A673 (cell line): ENCODE measurements around the gene PIF1. TPM values are rescaled to one million over a fixed set of nuclear protein-coding genes. Genes with fewer than 3 reads are reported as not detected.

Experiments
- BruUV-seq: library from RNA; stranded (reverse); fragments of 400-500 nt; replicated peaks from 2 replicates; lab custom pipeline; 2021; lab: Mats Ljungman, UMichigan
- CTCF ChIA-PET: fragments of 300-600 bp; sonication (Branson Sonifier 250); formaldehyde crosslinking; loops from one replicate; lab custom pipeline; 2022; ENCODE audit warnings: antibody characterized with exemption; lab: Charles Lee
- POLR2A ChIA-PET: fragments of 300-600 bp; sonication (Branson Sonifier 250); formaldehyde crosslinking; loops from one replicate; lab custom pipeline; 2022; ENCODE audit warnings: antibody characterized with exemption; ENCODE audit not compliant: low non-redundant PET; lab: Charles Lee
- DNase-seq: peaks from one replicate; pipeline ENCODE4 v3.0.0-alpha.2; 2015; ENCODE audit warnings: low spot score
- H3K27ac ChIP-seq: fragments of 200-600 bp; sonication (generic); 2 replicates; pipeline ENCODE4 v1.5.1; 2016; ENCODE audit warnings: mixed run types, low read depth, mild to moderate bottlenecking, mixed read lengths, antibody characterized with exemption, low read length; ENCODE audit not compliant: poor library complexity, severe bottlenecking
- H3K27me3 ChIP-seq: fragments of 200-600 bp; sonication (generic); replicated peaks from 2 replicates; pipeline ENCODE4 v1.6.1; 2017; ENCODE audit warnings: mixed run types, low read depth, mild to moderate bottlenecking, mixed read lengths, antibody characterized with exemption, low read length; ENCODE audit not compliant: insufficient read depth, poor library complexity
- H3K36me3 ChIP-seq: fragments of 200-600 bp; sonication (generic); 2 replicates; pipeline ENCODE4 v1.6.1; 2016; ENCODE audit warnings: mixed run types, mild to moderate bottlenecking, mixed read lengths, antibody characterized with exemption, low read length; ENCODE audit not compliant: insufficient read depth, poor library complexity, severe bottlenecking
- H3K4me1 ChIP-seq: fragments of 200-600 bp; sonication (generic); 2 replicates; pipeline ENCODE4 v1.6.1; 2017; ENCODE audit warnings: mixed run types, mild to moderate bottlenecking, mixed read lengths, antibody characterized with exemption, low read length; ENCODE audit not compliant: insufficient read depth, poor library complexity, severe bottlenecking
- H3K4me3 ChIP-seq: fragments of 200-600 bp; sonication (generic); 2 replicates; pipeline ENCODE4 v1.5.1; 2016; ENCODE audit warnings: low read depth, mixed run types, mild to moderate bottlenecking, mixed read lengths, low read length; ENCODE audit not compliant: poor library complexity, severe bottlenecking
- H3K9me3 ChIP-seq: fragments of 200-600 bp; sonication (generic); 2 replicates; pipeline ENCODE4 v1.6.1; 2016; ENCODE audit warnings: mixed run types, low read depth, mild to moderate bottlenecking, mixed read lengths, antibody characterized with exemption, low read length; ENCODE audit not compliant: poor library complexity, severe bottlenecking
- EZH2 ChIP-seq: fragments of 200-600 bp; sonication (generic); IDR thresholded peaks from 2 replicates; pipeline ENCODE4 v1.6.1; 2017; ENCODE audit warnings: borderline replicate concordance, low read depth, mild to moderate bottlenecking, mixed read lengths, antibody characterized with exemption, low read length; ENCODE audit not compliant: poor library complexity, severe bottlenecking
- intact Hi-C: fragments of 100-400 bp; cut with micrococcal nuclease; formaldehyde crosslinking; loops from one replicate; pipeline ENCODE4 v1.10.0; 2022; ENCODE audit not compliant: unreplicated experiment
- total RNA-seq: library from RNA; stranded (reverse); gene quantifications from 2 replicates; pipeline ENCODE4 v1.2.3, GENCODE V29; 2021
- TF ChIP-seq, protein P1 (sequence below): fragments of 300-800, 200-600 bp; sonication (generic); conservative IDR thresholded peaks from 2 replicates; pipeline ENCODE4 v1.5.1; 2017; ENCODE audit warnings: low read depth, mild to moderate bottlenecking, antibody characterized with exemption, low read length, moderate library complexity, mixed read lengths

PIF1 gene
- total RNA-seq, 1 experiment from 2014 or later, result 65.7 TPM

DNA sequence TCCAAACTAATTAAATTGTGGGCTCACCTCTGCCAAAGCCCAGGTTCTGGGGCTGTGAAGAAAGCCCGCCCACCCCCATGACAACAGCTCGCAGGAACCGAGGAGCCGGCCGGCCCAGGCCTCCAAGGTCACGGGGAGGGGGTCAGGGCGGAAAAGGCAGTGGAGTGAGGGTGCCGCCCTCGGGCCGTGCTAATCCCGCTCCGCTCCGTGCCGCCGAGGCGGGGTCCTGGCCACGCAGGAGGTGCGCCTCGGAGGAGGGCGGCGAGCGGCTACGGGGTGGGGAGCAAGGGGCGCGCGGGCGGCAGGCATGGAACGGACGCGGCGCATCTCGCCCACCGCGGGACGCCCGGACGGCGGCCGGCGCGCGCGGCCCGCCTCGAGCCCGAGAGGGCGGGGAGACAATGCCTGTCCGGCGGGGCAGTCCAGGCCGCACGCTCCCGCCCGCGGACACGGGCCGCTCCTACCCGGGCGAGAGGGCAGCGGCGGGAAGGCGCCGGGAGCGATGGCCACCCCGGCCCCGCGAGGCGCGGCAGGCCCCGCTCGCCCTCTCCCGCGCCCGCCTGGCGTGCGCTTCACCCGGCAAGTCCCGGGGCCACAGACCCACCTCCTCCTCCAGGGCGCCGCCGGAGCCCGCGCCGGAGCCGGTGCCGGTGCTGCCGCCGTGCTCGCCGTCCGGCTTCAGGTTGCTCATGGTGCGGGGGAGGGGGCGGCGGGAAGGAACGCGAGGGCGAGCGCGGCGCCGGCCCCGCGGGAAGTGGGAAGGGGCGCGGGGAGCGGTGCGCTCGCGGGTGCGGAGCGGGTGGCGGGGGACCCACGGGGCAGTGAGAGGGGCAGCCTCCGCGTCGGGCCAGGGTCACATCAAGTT is 50.6 kb downstream of the PIF1 start:
- TF ChIP-seq, protein P1, sequence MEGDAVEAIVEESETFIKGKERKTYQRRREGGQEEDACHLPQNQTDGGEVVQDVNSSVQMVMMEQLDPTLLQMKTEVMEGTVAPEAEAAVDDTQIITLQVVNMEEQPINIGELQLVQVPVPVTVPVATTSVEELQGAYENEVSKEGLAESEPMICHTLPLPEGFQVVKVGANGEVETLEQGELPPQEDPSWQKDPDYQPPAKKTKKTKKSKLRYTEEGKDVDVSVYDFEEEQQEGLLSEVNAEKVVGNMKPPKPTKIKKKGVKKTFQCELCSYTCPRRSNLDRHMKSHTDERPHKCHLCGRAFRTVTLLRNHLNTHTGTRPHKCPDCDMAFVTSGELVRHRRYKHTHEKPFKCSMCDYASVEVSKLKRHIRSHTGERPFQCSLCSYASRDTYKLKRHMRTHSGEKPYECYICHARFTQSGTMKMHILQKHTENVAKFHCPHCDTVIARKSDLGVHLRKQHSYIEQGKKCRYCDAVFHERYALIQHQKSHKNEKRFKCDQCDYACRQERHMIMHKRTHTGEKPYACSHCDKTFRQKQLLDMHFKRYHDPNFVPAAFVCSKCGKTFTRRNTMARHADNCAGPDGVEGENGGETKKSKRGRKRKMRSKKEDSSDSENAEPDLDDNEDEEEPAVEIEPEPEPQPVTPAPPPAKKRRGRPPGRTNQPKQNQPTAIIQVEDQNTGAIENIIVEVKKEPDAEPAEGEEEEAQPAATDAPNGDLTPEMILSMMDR, result no peak
- no peak for TF ChIP-seq EZH2
- Histone ChIP-seq H3K9me3 (no peaks in the 10 kb centered on the region), H3K27me3 (peaks cover 6% of the 10 kb centered on the region), H3K36me3 (no peaks in the 10 kb centered on the region), H3K4me1 (peaks cover 7% of the 10 kb centered on the region), H3K4me3 (peak overlapping the region; percentile 79), H3K27ac (no peak overlapping the region)
- intact Hi-C loops, result no loop called here
- ChIA-PET CTCF (no interaction called here), POLR2A (no interaction called here)
- no peak for DNase-seq
- no TSS peak for BruUV-seq

DNA sequence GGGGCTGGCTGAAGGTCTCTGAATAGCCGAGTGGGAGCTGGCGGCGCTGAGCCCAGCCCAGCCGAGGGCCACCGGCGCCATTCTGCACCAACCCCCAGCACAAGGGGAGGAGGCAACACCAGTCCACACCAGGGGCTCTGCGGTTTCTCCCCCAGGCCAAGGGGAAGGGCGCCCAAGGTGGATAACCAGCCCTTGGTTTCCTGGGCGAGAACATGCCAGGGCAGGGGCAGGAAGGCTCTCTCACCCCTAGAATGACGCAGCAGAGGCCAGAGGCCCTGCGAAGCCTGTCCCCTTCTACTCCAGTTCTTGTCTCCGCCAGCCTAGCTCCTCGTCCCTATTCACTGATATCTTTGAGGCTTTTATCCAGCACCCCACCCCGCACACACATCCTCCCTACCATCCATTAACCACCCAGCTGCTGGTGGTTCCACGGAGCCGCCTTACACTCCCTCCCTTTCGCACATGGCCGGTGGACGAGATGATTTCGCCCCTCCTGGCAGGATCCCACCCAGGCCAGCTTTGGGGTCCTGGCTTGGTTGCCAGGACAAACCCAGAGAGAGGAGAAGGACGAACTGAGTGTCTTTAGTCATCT is 51.3 kb downstream of the PIF1 start:
- no TSS peak for BruUV-seq
- no peak for DNase-seq
- no peaks in the 10 kb centered on the region for H3K9me3 ChIP-seq
- H3K4me1 ChIP-seq, result peaks cover 7% of the 10 kb centered on the region
- H3K27ac ChIP-seq, result no peak overlapping the region
- no peaks in the 10 kb centered on the region for H3K36me3 ChIP-seq
- TF ChIP-seq, protein P1, result no peak
- TF ChIP-seq EZH2, result no peak
- intact Hi-C loops, result no loop called here
- ChIA-PET POLR2A (no interaction called here), CTCF (no interaction called here)
- no peak overlapping the region for H3K4me3 ChIP-seq
- peaks cover 6% of the 10 kb centered on the region for H3K27me3 ChIP-seq

DNA sequence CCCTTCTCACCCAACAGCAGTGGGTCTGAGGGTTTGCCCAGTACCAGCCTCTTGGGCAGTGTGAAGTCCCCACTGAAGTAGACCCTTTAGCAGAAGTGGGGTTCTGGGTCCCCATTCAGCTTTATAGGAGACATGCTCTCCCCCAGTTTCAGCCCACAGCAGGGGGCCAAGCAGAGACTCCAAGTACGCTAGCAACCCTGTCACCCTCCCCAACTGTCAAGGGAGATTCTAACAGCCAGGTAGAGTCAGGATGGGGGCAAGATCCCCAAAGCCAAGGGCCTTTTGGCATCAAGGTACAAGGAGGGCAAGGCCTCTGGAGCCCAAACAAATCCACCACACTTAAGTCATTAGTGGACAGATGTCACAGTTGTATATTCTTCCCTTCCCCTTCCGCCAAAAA is 51.8 kb downstream of the PIF1 start:
- Histone ChIP-seq H3K36me3 (no peaks in the 10 kb centered on the region), H3K27ac (no peak overlapping the region), H3K9me3 (no peaks in the 10 kb centered on the region), H3K4me1 (peaks cover 7% of the 10 kb centered on the region), H3K4me3 (no peak overlapping the region), H3K27me3 (peaks cover 6% of the 10 kb centered on the region)
- DNase-seq, result no peak
- BruUV-seq, result no TSS peak
- ChIA-PET POLR2A (no interaction called here), CTCF (no interaction called here)
- no peak for TF ChIP-seq EZH2
- TF ChIP-seq, protein P1, result no peak
- intact Hi-C loops, result no loop called here
